Measurements from ENCODE around the gene CHRNA4. TPM values are rescaled to one million over a fixed set of nuclear protein-coding genes. Genes with fewer than 3 reads are reported as not detected.
"Not testable (repeated sequence)": the region's sequence is repeated elsewhere in the genome, so short reads cannot be mapped to it uniquely, and the experiment has no call there.

CHRNA4 gene
- total RNA-seq, 1 donor from 2014 or later, result not detected

- no peak for DNase-seq (ENCODE audit: low spot score)
Observed at GRCh38 chr20:63397946-63398450, 36.8 kb upstream of the CHRNA4 start.

DNA sequence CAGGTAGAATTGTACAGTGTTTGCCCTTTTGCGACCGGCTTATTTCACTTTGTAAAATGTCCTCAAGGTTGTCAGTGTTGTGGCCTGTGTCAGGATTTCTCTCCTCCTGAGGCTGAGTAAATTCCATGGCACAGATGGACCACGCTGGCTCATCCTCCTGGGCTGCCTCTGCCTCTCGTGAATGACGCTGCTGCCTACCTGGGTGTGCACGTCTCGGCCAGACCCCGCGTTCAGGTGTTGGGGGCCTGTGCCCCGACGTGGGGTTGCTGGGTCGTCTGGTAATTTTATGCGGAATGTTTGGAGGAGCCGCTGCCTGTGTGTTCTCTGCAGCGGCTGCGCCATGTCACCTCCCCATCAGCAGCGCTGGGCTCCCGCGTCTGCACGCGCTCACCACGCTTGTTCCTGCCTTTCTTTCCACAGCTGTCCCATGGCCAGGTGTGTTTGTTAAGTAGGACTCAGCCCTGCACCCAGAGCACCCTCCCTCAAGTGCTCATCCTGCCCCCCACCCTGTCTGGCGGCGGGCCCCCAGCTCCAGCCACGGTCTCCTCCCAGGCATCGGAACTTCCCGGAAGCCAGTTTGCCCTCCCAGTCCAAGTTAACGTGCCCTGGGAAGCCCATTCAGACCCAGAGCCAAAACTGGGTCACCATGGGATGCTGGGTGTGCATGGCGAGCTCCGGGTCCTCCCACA is 36.1 kb upstream of the CHRNA4 start:
- no peak for DNase-seq (ENCODE audit: low spot score)

GRCh38 chr20:63396300-63396699 is 35.2 kb upstream of the CHRNA4 start:
- DNase-seq (ENCODE audit: low spot score), result no peak

DNA sequence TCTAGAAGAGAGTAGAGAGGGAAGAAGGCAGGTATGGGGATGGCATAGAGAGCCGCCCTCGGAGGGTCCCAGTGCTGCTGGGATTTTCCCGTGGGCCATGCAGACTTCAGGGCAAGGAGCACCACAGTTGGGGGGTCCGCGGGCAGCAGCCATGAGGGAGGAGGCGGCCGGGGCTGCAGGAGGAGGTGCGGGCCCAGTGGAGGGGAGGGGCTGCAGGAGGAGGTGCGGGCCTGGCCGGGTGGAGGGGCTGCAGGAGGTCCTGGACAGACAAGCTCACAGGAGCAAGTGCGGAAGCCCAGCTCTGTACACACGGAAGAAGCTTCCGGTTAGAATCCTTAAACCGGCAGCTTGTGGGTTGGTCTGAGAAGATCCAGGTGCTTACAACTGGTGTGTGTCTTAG is 34.6 kb upstream of the CHRNA4 start:
- DNase-seq (ENCODE audit: low spot score), result no peak

GRCh38 chr20:63394920-63395455 is 33.8 kb upstream of the CHRNA4 start:
- no peak for DNase-seq (ENCODE audit: low spot score)

DNA sequence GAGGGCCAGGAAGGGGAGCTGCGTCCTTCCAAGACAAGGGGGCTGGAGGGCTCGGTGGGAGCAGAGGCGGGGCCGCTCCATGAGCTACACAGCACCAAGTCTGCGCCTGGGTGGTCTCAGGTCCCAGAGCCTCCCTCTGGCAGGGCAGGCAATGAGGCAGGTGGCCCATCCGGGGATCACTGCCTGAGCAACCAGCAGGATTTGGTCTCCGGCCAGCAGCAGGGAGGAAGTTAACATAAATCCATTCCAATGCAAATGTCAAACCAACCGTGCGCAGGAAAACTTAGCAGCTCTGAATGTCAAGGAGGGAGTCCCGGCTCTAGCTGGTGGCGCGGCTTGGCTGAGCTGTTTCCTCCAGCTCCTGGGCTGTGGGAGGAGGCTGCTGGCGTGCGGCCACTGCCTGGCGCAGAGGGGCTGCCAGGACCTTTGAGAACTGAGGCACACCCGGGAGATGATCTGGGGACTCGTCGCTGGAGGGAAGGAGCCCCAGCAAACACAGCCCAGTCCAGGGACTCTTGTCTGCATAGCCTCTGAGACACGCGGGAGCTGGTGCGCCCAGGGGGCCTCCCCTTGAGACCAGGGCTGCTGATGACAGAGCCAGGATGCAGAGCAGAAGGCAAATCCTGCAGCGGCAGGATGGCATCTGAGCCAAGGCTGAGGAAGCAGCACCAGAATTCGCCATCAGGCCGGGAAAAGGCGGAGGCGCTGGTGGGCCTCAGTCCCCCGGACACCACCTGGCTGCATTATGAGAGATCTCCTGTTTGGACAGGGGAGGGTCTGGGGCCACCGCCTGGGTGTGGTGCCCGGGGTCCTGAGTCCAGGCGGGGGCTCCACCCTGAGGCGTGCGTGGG is 33.1 kb upstream of the CHRNA4 start:
- DNase-seq (ENCODE audit: low spot score), result no peak

- no peak for DNase-seq (ENCODE audit: low spot score)
Observed at GRCh38 chr20:63393566-63393965, 32.4 kb upstream of the CHRNA4 start.

DNA sequence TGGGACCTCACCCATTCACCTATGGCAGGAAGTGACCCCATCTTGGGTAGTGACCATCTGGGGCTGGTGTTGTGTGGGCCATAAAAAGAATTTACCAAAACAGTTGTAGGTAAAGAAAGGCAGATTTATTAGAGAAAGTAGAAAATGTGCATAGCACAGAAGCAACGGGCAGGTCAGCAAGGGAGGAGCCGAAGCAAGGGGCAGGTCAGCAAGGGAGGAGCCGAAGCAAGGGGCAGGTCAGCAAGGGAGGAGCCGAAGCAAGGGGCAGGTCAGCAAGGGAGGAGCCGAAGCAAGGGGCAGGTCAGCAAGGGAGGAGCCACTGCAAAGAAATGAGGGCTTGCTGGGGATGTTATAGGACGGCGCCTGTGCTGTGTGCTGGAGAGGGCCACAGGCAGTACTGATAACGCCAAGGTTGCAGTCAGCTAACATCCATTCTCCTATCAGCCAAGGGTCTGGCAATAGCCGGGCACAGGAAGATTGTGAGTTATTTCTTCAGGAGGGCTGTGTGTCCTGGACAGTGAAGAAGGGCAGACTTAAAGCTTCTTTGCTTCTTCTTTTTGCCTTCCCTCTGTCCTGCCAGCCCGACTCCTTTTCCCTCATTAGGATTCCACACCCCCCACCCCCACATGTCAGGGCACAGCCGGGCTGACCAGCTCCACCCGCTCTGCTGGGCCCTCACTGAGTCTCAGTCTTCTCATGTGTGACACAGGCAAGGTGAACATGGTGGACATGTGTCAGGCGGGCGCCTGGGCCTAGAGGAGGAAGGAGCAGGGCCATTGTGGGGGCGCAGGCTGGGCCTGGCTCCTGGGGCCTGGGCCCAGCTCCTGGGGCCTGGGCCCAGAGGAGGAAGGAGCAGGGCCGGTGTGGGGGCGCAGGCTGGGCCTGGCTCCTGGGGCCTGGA is 31.6 kb upstream of the CHRNA4 start:
- no peak for DNase-seq (ENCODE audit: low spot score)

- DNase-seq (ENCODE audit: low spot score), result no peak
Observed at GRCh38 chr20:63387917-63388316, 26.8 kb upstream of the CHRNA4 start.

DNA sequence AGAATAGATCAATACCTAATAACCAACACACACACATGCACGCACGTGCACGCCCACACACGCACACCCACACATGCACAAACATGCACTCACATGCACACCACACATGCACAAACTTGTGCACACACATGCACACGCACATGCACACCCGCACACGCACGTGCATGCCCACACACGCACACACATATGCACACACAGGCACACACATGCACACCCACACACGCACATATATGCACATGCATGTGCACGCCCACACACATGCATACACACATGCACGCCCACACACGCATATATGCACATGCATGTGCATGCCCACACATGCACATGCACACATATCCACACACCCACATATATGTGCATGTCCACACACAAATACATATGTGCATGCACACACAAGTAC is 26.2 kb upstream of the CHRNA4 start:
- no peak for DNase-seq (ENCODE audit: low spot score)

- no peak for DNase-seq (ENCODE audit: low spot score)
Observed at GRCh38 chr20:63386491-63386890, 25.3 kb upstream of the CHRNA4 start.

DNA sequence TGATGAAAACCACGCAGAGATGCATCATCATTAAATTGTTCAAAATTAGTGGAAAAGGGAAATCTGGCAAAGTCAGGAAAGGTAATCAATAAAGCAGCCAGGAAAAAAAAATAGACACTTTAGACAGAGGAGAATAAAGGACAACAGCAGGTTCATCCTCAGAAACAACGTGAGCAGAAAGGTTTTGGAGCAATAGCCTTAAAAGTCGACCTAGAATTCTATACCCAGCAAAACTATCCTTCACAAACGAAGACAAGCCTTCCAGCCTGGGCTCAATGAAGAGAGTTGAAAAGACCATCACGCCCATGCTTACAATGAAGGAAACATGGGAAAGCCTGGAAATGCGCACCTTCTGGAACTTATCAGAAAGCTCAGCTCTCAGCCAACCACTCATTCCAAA is 24.7 kb upstream of the CHRNA4 start:
- DNase-seq (ENCODE audit: low spot score), result no peak

DNA sequence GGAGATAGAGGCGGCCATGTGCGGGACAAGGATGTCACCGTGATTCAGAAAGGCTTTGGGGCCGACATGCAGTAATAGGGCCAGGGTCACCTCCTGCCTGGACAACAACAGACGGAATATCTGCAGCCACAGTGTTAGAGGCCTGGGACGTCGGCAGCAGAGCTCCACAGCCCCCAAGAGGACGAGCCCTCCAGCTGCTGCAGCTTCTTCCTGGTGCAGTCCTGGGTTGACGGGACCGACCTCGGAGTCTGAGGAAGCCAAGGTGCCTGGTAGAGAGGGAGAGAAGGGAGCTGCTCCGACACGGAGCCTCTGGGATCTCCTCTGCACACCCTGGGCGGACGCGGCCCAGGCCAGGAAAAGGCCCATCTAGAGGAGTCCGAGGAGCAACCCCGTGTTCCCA is 23.2 kb upstream of the CHRNA4 start:
- no peak for DNase-seq (ENCODE audit: low spot score)

DNA sequence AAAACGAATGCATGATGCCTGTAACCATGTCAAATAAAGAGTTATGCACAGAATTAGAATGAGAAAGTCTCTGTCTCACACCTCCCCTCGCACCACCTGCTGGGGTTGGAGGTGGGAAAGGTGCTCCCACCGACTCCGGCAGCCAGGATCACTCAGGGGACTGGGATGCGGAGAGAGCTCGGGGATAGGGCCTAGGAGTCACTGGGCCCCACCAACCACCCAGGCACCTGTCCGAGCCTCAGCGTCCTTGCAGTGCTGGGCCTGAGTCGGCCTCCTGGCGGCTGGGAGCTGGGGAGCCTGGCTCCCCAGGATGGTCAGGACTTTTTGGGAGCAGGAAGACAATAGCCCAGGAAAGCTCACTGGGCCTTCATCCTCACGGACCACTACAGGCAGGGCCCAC is 22.4 kb upstream of the CHRNA4 start:
- DNase-seq (ENCODE audit: low spot score), result no peak

- DNase-seq (ENCODE audit: low spot score), result no peak
Observed at GRCh38 chr20:63382551-63383300, 21.6 kb upstream of the CHRNA4 start.

GRCh38 chr20:63381781-63382431 is 20.8 kb upstream of the CHRNA4 start:
- no peak for DNase-seq (ENCODE audit: low spot score)

DNA sequence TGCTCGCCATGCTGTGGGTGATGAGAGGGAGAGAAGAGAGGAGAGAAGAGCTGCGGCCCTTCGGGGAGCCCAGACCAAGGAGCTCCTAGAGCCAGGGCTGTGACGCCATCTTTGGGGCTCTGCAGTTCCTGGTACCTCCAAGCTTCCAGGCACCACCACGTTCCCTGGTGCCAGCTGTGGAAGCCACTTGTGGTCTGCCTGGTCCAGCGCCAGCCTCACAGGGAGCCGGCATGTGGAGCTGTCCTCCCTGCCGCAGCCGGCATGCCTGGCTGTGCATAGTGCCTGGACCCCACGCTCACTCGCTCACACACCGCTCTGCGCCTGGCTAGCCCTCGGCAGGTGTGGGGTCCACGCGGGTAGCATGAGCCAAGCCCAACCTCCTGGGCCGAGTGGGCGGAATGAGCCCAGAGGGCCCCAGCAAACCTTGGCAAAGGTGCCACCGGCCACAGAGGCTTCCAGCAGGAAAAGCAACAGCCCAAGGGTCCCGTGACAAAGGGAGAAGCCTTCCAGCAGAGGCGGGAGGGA is 19.3 kb upstream of the CHRNA4 start:
- DNase-seq (ENCODE audit: low spot score), result no peak

DNA sequence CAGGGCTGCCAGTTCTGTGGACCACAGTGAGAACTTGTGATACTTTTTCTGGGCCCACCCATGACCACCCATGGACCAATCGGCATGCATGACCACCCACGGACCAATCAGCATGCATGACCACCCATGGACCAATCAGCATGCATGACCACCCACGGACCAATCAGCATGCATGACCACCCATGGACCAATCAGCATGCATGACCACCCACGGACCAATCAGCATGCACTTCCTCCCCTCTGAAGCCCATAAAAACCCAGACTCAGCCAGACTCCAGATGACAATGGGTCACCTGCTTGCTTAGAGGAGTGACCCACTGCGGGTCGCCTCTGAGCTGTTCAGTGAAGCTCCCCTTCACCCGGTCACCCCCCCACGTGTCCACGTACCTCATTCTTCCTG is 18.7 kb upstream of the CHRNA4 start:
- not testable (repeated sequence) for DNase-seq (ENCODE audit: low spot score)

DNA sequence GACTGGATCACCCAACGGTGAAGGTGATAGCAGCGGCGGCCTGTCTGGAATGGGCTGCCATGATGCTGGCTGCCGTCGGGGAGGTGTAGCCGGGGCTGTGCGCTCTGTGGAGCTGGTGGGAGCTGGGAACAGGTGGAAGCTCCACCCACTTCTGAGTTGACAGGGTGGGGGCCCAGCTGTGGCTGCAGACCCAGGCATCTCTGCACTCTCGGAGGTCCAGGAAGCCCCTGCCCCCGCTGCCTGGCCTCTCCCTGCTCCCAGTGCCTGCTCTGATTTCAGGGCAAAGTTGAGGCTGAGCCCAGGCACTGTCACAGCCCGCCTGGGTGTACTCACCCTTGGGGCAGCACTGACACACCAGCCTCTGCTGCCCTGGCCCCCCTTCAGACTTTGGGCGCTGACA is 18.1 kb upstream of the CHRNA4 start:
- DNase-seq (ENCODE audit: low spot score), result no peak

DNA sequence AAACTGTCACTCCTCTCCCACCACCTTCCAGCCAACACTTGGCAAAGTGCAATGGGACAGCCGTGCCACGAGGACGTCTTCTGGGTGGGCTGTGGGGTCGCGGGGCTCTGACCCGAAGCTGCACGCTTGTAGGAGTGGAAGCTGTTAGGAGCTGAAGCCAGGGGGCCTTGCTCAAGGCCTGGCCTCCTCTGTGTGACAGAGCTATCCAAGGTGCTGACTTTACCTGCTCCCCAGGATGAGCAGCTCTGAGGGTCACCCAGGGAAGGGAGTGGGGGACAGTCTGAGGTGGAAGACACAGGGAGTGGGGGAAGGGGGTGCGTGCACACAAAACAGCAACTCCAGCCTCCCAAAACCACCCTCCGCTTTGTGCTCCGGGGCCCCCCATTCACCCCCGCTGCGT is 17.5 kb upstream of the CHRNA4 start:
- no peak for DNase-seq (ENCODE audit: low spot score)

Measured in mucosa of gallbladder (tissue), 1 donor.